IMR-90 (cell line): ENCODE measurements around the gene INSR. TPM values are rescaled to one million over a fixed set of nuclear protein-coding genes. Genes with fewer than 3 reads are reported as not detected.

Source experiments
- ATAC-seq: fragments of 200-7000 bp; cut with Tn5 transposase; 2 replicates; pipeline ENCODE4 v1.9.1; 2020; ENCODE audit warnings: low read depth, mild to moderate bottlenecking, moderate library complexity
- BruUV-seq: library from RNA; stranded (reverse); fragments of 400-500 nt; replicated peaks from 2 replicates; lab custom pipeline; 2021; lab: Mats Ljungman, UMichigan
- CTCF ChIA-PET: fragments of 300-600 bp; formaldehyde crosslinking; extraction: SDS; loops from one replicate; lab custom pipeline; 2021; ENCODE audit warnings: antibody characterized with exemption; lab: Yijun Ruan, JAX
- POLR2A ChIA-PET: fragments of 300-600 bp; sonication (Branson Sonifier 250); formaldehyde crosslinking; loops from one replicate; lab custom pipeline; 2022; ENCODE audit warnings: antibody characterized with exemption; ENCODE audit not compliant: unreplicated experiment; lab: Charles Lee
- DNase-seq: peaks from one replicate; pipeline ENCODE4 v3.0.0; 2013
- H2AFZ ChIP-seq: replicated peaks from 2 replicates; pipeline ENCODE3; 2013; ENCODE audit warnings: low read length, mild to moderate bottlenecking; ENCODE audit not compliant: poor library complexity
- H2AK5ac ChIP-seq: 2 replicates; pipeline ENCODE4 v1.6.1; 2013; ENCODE audit warnings: low read depth, low read length, inconsistent platforms
- H2AK9ac ChIP-seq: replicated peaks from 2 replicates; pipeline ENCODE3; 2013; ENCODE audit warnings: mild to moderate bottlenecking, low read depth, low read length, moderate library complexity; ENCODE audit not compliant: poor library complexity
- H2BK120ac ChIP-seq: 2 replicates; pipeline ENCODE4 v1.6.1; 2013; ENCODE audit warnings: low read depth, low read length, inconsistent platforms
- H2BK15ac ChIP-seq: 3 replicates; pipeline ENCODE4 v1.6.1; 2013; ENCODE audit warnings: low read depth, low read length, inconsistent platforms
- H2BK20ac ChIP-seq: 2 replicates; pipeline ENCODE4 v1.6.1; 2013; ENCODE audit warnings: low read depth, mild to moderate bottlenecking, inconsistent platforms, low read length, moderate library complexity
- H2BK5ac ChIP-seq: 2 replicates; pipeline ENCODE4 v1.6.1; 2013; ENCODE audit warnings: mild to moderate bottlenecking, low read depth, low read length, inconsistent platforms; ENCODE audit not compliant: poor library complexity, severe bottlenecking
- H3K14ac ChIP-seq: replicated peaks from 2 replicates; pipeline ENCODE4 v1.6.1; 2013; ENCODE audit warnings: low read depth, low read length, inconsistent platforms
- H3K18ac ChIP-seq: 2 replicates; pipeline ENCODE4 v1.6.1; 2013; ENCODE audit warnings: low read depth, low read length, control low read depth
- H3K23ac ChIP-seq: 2 replicates; pipeline ENCODE4 v1.6.1; 2013; ENCODE audit warnings: low read depth, low read length, inconsistent platforms
- H3K27ac ChIP-seq: 2 replicates; pipeline ENCODE4 v1.5.1; 2013; ENCODE audit warnings: mild to moderate bottlenecking, control low read depth, low read length; ENCODE audit not compliant: insufficient read depth
- H3K27me3 ChIP-seq: 2 replicates; pipeline ENCODE4 v1.6.1; 2013; ENCODE audit warnings: low read length; ENCODE audit not compliant: control insufficient read depth, insufficient read depth
- H3K36me3 ChIP-seq: 2 replicates; pipeline ENCODE4 v1.6.1; 2013; ENCODE audit warnings: low read length, mixed read lengths; ENCODE audit not compliant: control insufficient read depth, insufficient read depth
- H3K4ac ChIP-seq: 2 replicates; pipeline ENCODE4 v1.6.1; 2013; ENCODE audit warnings: low read depth, low read length, inconsistent platforms
- H3K4me1 ChIP-seq: 2 replicates; pipeline ENCODE4 v1.6.1; 2013; ENCODE audit warnings: low read length, mixed read lengths; ENCODE audit not compliant: control insufficient read depth, insufficient read depth
- H3K4me2 ChIP-seq: 2 replicates; pipeline ENCODE4 v1.6.1; 2013; ENCODE audit warnings: low read depth, mild to moderate bottlenecking, control low read depth, low read length, moderate library complexity
- H3K4me3 ChIP-seq: 2 replicates; pipeline ENCODE4 v1.5.1; 2013; ENCODE audit warnings: low read depth, mild to moderate bottlenecking, control low read depth, low read length, moderate library complexity; ENCODE audit not compliant: insufficient read depth
- H3K56ac ChIP-seq: 2 replicates; pipeline ENCODE4 v1.6.1; 2013; ENCODE audit warnings: low read length, inconsistent platforms; ENCODE audit not compliant: insufficient read depth; ENCODE audit errors: extremely low read depth
- H3K79me1 ChIP-seq, 2 experiments: 2 replicates each; pipeline ENCODE4 v1.6.1; 2013; ENCODE audit warnings: low read length in 2 of 2, inconsistent platforms in 1 of 2, low read depth in 1 of 2
- H3K9ac ChIP-seq: 2 replicates; pipeline ENCODE4 v1.6.1; 2013; ENCODE audit warnings: low read depth, low read length, control low read depth
- H3K9me1 ChIP-seq: 2 replicates; pipeline ENCODE4 v1.6.1; 2013; ENCODE audit warnings: low read length, inconsistent platforms; ENCODE audit not compliant: insufficient read depth
- H3K9me3 ChIP-seq: 2 replicates; pipeline ENCODE4 v1.6.1; 2013; ENCODE audit warnings: low read length; ENCODE audit not compliant: control insufficient read depth, insufficient read depth
- H4K20me1 ChIP-seq: 2 replicates; pipeline ENCODE4 v1.6.1; 2013; ENCODE audit warnings: low read length, inconsistent platforms; ENCODE audit not compliant: insufficient read depth
- H4K5ac ChIP-seq: 2 replicates; pipeline ENCODE4 v1.6.1; 2013; ENCODE audit warnings: mild to moderate bottlenecking, low read depth, low read length, control low read depth
- H4K8ac ChIP-seq, 2 experiments: 2 replicates each; pipeline ENCODE4 v1.6.1; 2013; ENCODE audit warnings: low read depth in 2 of 2, low read length in 2 of 2, control low read depth in 1 of 2, inconsistent platforms in 1 of 2
- H4K91ac ChIP-seq: 2 replicates; pipeline ENCODE4 v1.6.1; 2013; ENCODE audit warnings: low read depth, low read length, inconsistent platforms; ENCODE audit not compliant: insufficient read depth
- BHLHE40 ChIP-seq: fragments of 150-350 bp; IDR thresholded peaks from 2 replicates; pipeline ENCODE4 v1.6.1; 2016; ENCODE audit warnings: mild to moderate bottlenecking, low read depth, low read length
- CEBPB ChIP-seq: IDR thresholded peaks from 2 replicates; pipeline ENCODE4 v1.6.1; 2012; ENCODE audit warnings: low read depth, low read length, improper control_type of control experiment
- CHD1 ChIP-seq: IDR thresholded peaks from 2 replicates; pipeline ENCODE4 v1.6.1; 2012; ENCODE audit warnings: low read depth, low read length, improper control_type of control experiment
- FOS ChIP-seq: fragments of 150-350 bp; IDR thresholded peaks from 2 replicates; pipeline ENCODE4 v1.6.1; 2016; ENCODE audit warnings: low read depth, low read length
- MAFK ChIP-seq: IDR thresholded peaks from 2 replicates; pipeline ENCODE4 v1.6.1; 2012; ENCODE audit warnings: low read depth, low read length, improper control_type of control experiment
- MAZ ChIP-seq: IDR thresholded peaks from 2 replicates; pipeline ENCODE4 v1.6.1; 2012; ENCODE audit warnings: low read depth, mild to moderate bottlenecking, low read length, improper control_type of control experiment, moderate library complexity, borderline replicate concordance
- MXI1 ChIP-seq: IDR thresholded peaks from 2 replicates; pipeline ENCODE4 v1.6.1; 2012; ENCODE audit warnings: low read depth, mild to moderate bottlenecking, low read length, moderate library complexity, borderline replicate concordance
- NFE2L2 ChIP-seq: fragments of 150-350 bp; IDR thresholded peaks from 2 replicates; pipeline ENCODE4 v1.6.1; 2016; ENCODE audit warnings: low read depth, mild to moderate bottlenecking, low read length
- POLR2A ChIP-seq: IDR thresholded peaks from 2 replicates; pipeline ENCODE4 v1.6.1; 2012; ENCODE audit warnings: mild to moderate bottlenecking, low read depth, low read length
- RAD21 ChIP-seq: IDR thresholded peaks from 2 replicates; pipeline ENCODE4 v1.6.1; 2012; ENCODE audit warnings: low read length, improper control_type of control experiment
- RCOR1 ChIP-seq: IDR thresholded peaks from 2 replicates; pipeline ENCODE4 v1.6.1; 2012; ENCODE audit warnings: mild to moderate bottlenecking, low read length, improper control_type of control experiment; ENCODE audit not compliant: insufficient replicate concordance
- RFX5 ChIP-seq: IDR thresholded peaks from 2 replicates; pipeline ENCODE4 v1.8.0; 2012; ENCODE audit warnings: low read depth, mild to moderate bottlenecking, low read length, moderate library complexity
- SMC3 ChIP-seq: fragments of 150-350 bp; IDR thresholded peaks from 2 replicates; pipeline ENCODE4 v1.6.1; 2016; ENCODE audit warnings: low read depth, mild to moderate bottlenecking, antibody characterized with exemption, low read length, moderate library complexity
- WGBS, 2 experiments: methylation state at CpG; one replicate each; pipeline versions ENCODE4 v1.1.5 to v1.1.7; 2013; ENCODE audit warnings: missing lambda C conversion rate in 2 of 2; ENCODE audit not compliant: insufficient read length in 1 of 2; ENCODE audit errors: extremely low coverage in 2 of 2; 5-methylcytosine and 5-hydroxymethylcytosine counted together
- dilution Hi-C: fragments of 300-500 bp; cut with HindIII; formaldehyde crosslinking; loops from one replicate; pipeline ENCODE4 v1.14.3; 2018; ENCODE audit warnings: low sequenced_read_pairs; ENCODE audit not compliant: unreplicated experiment
- in situ Hi-C: fragments of 300-500 bp; cut with MboI; formaldehyde crosslinking; loops from 3 replicates; pipeline ENCODE4 v1.14.3; 2019; ENCODE audit warnings: low sequenced_read_pairs, inconsistent platforms, mixed read lengths
- intact Hi-C: fragments of 100-400 bp; cut with micrococcal nuclease; formaldehyde crosslinking; loops from 2 replicates; pipeline ENCODE4 v1.10.0; 2022
- polyA plus RNA-seq, 3 experiments: library from polyadenylated mRNA; depleted of rRNA; stranded (reverse); fragments of >200 nt; gene quantifications; 2 replicates each; pipeline ENCODE4 v1.2.3, GENCODE V29; 2012; ENCODE audit warnings: low replicate concordance in 1 of 3
- total RNA-seq: library from RNA; depleted of rRNA; stranded (reverse); fragments of >200 nt; gene quantifications from 2 replicates; pipeline ENCODE4 v1.2.3, GENCODE V29; 2012
- TF ChIP-seq, protein P1 (sequence below): fragments of 150-350 bp; IDR thresholded peaks from 2 replicates; pipeline ENCODE4 v1.6.1; 2016; ENCODE audit warnings: low read depth, mild to moderate bottlenecking, low read length, moderate library complexity, borderline replicate concordance
- TF ChIP-seq, protein P2 (sequence below): fragments of 150-350 bp; IDR thresholded peaks from 2 replicates; pipeline ENCODE4 v1.6.1; 2017; ENCODE audit warnings: mild to moderate bottlenecking, antibody characterized with exemption, low read length, low read depth
- TF ChIP-seq, protein P3 (sequence below): conservative IDR thresholded peaks from 2 replicates; pipeline ENCODE4 v1.5.1; 2012; ENCODE audit warnings: mild to moderate bottlenecking, low read depth, low read length, improper control_type of control experiment

The INSR gene
- total and polyA plus RNA-seq, 2 of the 4 experiments (the other 2 are of a cell fraction): 2.8 to 7.9 TPM

DNA sequence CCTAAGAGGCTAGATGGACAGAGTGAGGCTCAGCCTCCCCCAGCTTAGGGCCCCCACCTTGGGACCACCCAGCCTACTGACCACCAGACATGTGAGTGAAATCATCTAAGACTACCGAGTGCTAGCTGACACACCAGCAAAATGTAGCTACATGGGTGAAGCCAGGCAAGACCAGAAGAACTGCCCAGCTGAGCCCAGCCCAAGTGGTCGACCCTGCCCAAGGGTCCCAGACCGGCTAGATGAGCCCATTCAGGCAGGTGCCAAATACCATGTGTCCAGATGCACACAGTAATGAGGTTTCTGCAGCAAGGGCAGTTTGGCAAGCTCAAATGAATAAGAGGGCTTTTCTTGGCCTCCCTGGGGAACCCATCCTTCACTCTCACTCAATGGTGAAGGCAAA is 168.1 kb downstream of the INSR start:
- H3K4me1 ChIP-seq: no peaks in the 10 kb centered on the region
- H4K20me1 ChIP-seq: no peaks in the 10 kb centered on the region
- H4K5ac ChIP-seq: no peak overlapping the region
- intact Hi-C loops (no loop called here), dilution Hi-C loops (no loop called here), in situ Hi-C loops (no loop called here)
- H2BK120ac ChIP-seq: no peak overlapping the region
- no peak overlapping the region for H3K18ac ChIP-seq
- H3K79me1 ChIP-seq: no peaks in the 10 kb centered on the region
- H3K27me3 ChIP-seq: no peaks in the 10 kb centered on the region
- H3K56ac ChIP-seq: no peak overlapping the region
- ChIA-PET CTCF (interaction anchor here (0.5 kb wide), 1 partner anchor 11 kb away, joined by 6 read pairs; no protein-coding TSS in a partner anchor), POLR2A (no interaction called here)
- no peak overlapping the region for H3K27ac ChIP-seq
- H2BK15ac ChIP-seq: no peak overlapping the region
- H2BK20ac ChIP-seq: no peak overlapping the region
- no peak overlapping the region for H2BK5ac ChIP-seq
- no peak overlapping the region for H2AFZ ChIP-seq
- 94% methylated on average over 2 of the region's 3 CpGs; no CpG with 5 or more reads in 1 of the 2 experiments for WGBS, 2 experiments
- no peak overlapping the region for H4K8ac ChIP-seq
- no peak overlapping the region for H3K4me2 ChIP-seq
- H3K4me3 ChIP-seq: no peak overlapping the region
- no peak overlapping the region for H3K14ac ChIP-seq
- H3K4ac ChIP-seq: no peak overlapping the region
- no peaks in the 10 kb centered on the region; the same call in 1 of the 2 replicates for H3K9me1 ChIP-seq
- no peak overlapping the region for H4K91ac ChIP-seq
- BruUV-seq: no TSS peak
- TF ChIP-seq RFX5 (no peak), SMC3 (no peak), POLR2A (no peak), FOS (no peak), BHLHE40 (no peak), CEBPB (no peak), CHD1 (no peak), MAFK (no peak), MXI1 (no peak), MAZ (no peak), RAD21 (no peak), NFE2L2 (no peak), RCOR1 (no peak)
- TF ChIP-seq, protein P1, sequence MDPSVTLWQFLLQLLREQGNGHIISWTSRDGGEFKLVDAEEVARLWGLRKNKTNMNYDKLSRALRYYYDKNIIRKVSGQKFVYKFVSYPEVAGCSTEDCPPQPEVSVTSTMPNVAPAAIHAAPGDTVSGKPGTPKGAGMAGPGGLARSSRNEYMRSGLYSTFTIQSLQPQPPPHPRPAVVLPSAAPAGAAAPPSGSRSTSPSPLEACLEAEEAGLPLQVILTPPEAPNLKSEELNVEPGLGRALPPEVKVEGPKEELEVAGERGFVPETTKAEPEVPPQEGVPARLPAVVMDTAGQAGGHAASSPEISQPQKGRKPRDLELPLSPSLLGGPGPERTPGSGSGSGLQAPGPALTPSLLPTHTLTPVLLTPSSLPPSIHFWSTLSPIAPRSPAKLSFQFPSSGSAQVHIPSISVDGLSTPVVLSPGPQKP: no peak
- TF ChIP-seq, protein P2, sequence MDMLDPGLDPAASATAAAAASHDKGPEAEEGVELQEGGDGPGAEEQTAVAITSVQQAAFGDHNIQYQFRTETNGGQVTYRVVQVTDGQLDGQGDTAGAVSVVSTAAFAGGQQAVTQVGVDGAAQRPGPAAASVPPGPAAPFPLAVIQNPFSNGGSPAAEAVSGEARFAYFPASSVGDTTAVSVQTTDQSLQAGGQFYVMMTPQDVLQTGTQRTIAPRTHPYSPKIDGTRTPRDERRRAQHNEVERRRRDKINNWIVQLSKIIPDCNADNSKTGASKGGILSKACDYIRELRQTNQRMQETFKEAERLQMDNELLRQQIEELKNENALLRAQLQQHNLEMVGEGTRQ: no peak
- TF ChIP-seq, protein P3, sequence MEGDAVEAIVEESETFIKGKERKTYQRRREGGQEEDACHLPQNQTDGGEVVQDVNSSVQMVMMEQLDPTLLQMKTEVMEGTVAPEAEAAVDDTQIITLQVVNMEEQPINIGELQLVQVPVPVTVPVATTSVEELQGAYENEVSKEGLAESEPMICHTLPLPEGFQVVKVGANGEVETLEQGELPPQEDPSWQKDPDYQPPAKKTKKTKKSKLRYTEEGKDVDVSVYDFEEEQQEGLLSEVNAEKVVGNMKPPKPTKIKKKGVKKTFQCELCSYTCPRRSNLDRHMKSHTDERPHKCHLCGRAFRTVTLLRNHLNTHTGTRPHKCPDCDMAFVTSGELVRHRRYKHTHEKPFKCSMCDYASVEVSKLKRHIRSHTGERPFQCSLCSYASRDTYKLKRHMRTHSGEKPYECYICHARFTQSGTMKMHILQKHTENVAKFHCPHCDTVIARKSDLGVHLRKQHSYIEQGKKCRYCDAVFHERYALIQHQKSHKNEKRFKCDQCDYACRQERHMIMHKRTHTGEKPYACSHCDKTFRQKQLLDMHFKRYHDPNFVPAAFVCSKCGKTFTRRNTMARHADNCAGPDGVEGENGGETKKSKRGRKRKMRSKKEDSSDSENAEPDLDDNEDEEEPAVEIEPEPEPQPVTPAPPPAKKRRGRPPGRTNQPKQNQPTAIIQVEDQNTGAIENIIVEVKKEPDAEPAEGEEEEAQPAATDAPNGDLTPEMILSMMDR: no peak
- no peak overlapping the region for H2AK9ac ChIP-seq
- peaks cover 12% of the 10 kb centered on the region for H3K9me3 ChIP-seq
- H3K36me3 ChIP-seq: peaks cover 38% of the 10 kb centered on the region
- no peak overlapping the region for H3K23ac ChIP-seq
- no peak for DNase-seq
- ATAC-seq: no peak
- H3K9ac ChIP-seq: no peak overlapping the region
- no peak overlapping the region for H2AK5ac ChIP-seq
